IMR-90 (cell line): ENCODE data around the gene GLT1D1. TPM values are rescaled to one million over a fixed set of nuclear protein-coding genes. Genes with fewer than 3 reads are reported as not detected.

Experiments used
- ATAC-seq: fragments of 200-7000 bp; cut with Tn5 transposase; 2 replicates; pipeline ENCODE4 v1.9.1; 2020; ENCODE audit warnings: low read depth, mild to moderate bottlenecking, moderate library complexity
- BruUV-seq: library from RNA; stranded (reverse); fragments of 400-500 nt; replicated peaks from 2 replicates; lab custom pipeline; 2021; lab: Mats Ljungman, UMichigan
- CTCF ChIA-PET: fragments of 300-600 bp; formaldehyde crosslinking; extraction: SDS; loops from one replicate; lab custom pipeline; 2021; ENCODE audit warnings: antibody characterized with exemption; lab: Yijun Ruan, JAX
- POLR2A ChIA-PET: fragments of 300-600 bp; sonication (Branson Sonifier 250); formaldehyde crosslinking; loops from one replicate; lab custom pipeline; 2022; ENCODE audit warnings: antibody characterized with exemption; ENCODE audit not compliant: unreplicated experiment; lab: Charles Lee
- DNase-seq: peaks from one replicate; pipeline ENCODE4 v3.0.0; 2013
- H2AFZ ChIP-seq: replicated peaks from 2 replicates; pipeline ENCODE3; 2013; ENCODE audit warnings: low read length, mild to moderate bottlenecking; ENCODE audit not compliant: poor library complexity
- H2AK5ac ChIP-seq: 2 replicates; pipeline ENCODE4 v1.6.1; 2013; ENCODE audit warnings: low read depth, low read length, inconsistent platforms
- H2AK9ac ChIP-seq: replicated peaks from 2 replicates; pipeline ENCODE3; 2013; ENCODE audit warnings: mild to moderate bottlenecking, low read depth, low read length, moderate library complexity; ENCODE audit not compliant: poor library complexity
- H2BK120ac ChIP-seq: 2 replicates; pipeline ENCODE4 v1.6.1; 2013; ENCODE audit warnings: low read depth, low read length, inconsistent platforms
- H2BK15ac ChIP-seq: 3 replicates; pipeline ENCODE4 v1.6.1; 2013; ENCODE audit warnings: low read depth, low read length, inconsistent platforms
- H2BK20ac ChIP-seq: 2 replicates; pipeline ENCODE4 v1.6.1; 2013; ENCODE audit warnings: low read depth, mild to moderate bottlenecking, inconsistent platforms, low read length, moderate library complexity
- H2BK5ac ChIP-seq: 2 replicates; pipeline ENCODE4 v1.6.1; 2013; ENCODE audit warnings: mild to moderate bottlenecking, low read depth, low read length, inconsistent platforms; ENCODE audit not compliant: poor library complexity, severe bottlenecking
- H3K14ac ChIP-seq: replicated peaks from 2 replicates; pipeline ENCODE4 v1.6.1; 2013; ENCODE audit warnings: low read depth, low read length, inconsistent platforms
- H3K18ac ChIP-seq: 2 replicates; pipeline ENCODE4 v1.6.1; 2013; ENCODE audit warnings: low read depth, low read length, control low read depth
- H3K23ac ChIP-seq: 2 replicates; pipeline ENCODE4 v1.6.1; 2013; ENCODE audit warnings: low read depth, low read length, inconsistent platforms
- H3K27ac ChIP-seq: 2 replicates; pipeline ENCODE4 v1.5.1; 2013; ENCODE audit warnings: mild to moderate bottlenecking, control low read depth, low read length; ENCODE audit not compliant: insufficient read depth
- H3K27me3 ChIP-seq: 2 replicates; pipeline ENCODE4 v1.6.1; 2013; ENCODE audit warnings: low read length; ENCODE audit not compliant: control insufficient read depth, insufficient read depth
- H3K36me3 ChIP-seq: 2 replicates; pipeline ENCODE4 v1.6.1; 2013; ENCODE audit warnings: low read length, mixed read lengths; ENCODE audit not compliant: control insufficient read depth, insufficient read depth
- H3K4ac ChIP-seq: 2 replicates; pipeline ENCODE4 v1.6.1; 2013; ENCODE audit warnings: low read depth, low read length, inconsistent platforms
- H3K4me1 ChIP-seq: 2 replicates; pipeline ENCODE4 v1.6.1; 2013; ENCODE audit warnings: low read length, mixed read lengths; ENCODE audit not compliant: control insufficient read depth, insufficient read depth
- H3K4me2 ChIP-seq: 2 replicates; pipeline ENCODE4 v1.6.1; 2013; ENCODE audit warnings: low read depth, mild to moderate bottlenecking, control low read depth, low read length, moderate library complexity
- H3K4me3 ChIP-seq: 2 replicates; pipeline ENCODE4 v1.5.1; 2013; ENCODE audit warnings: low read depth, mild to moderate bottlenecking, control low read depth, low read length, moderate library complexity; ENCODE audit not compliant: insufficient read depth
- H3K56ac ChIP-seq: 2 replicates; pipeline ENCODE4 v1.6.1; 2013; ENCODE audit warnings: low read length, inconsistent platforms; ENCODE audit not compliant: insufficient read depth; ENCODE audit errors: extremely low read depth
- H3K79me1 ChIP-seq, 2 experiments: 2 replicates each; pipeline ENCODE4 v1.6.1; 2013; ENCODE audit warnings: low read length in 2 of 2, inconsistent platforms in 1 of 2, low read depth in 1 of 2
- H3K9ac ChIP-seq: 2 replicates; pipeline ENCODE4 v1.6.1; 2013; ENCODE audit warnings: low read depth, low read length, control low read depth
- H3K9me1 ChIP-seq: 2 replicates; pipeline ENCODE4 v1.6.1; 2013; ENCODE audit warnings: low read length, inconsistent platforms; ENCODE audit not compliant: insufficient read depth
- H3K9me3 ChIP-seq: 2 replicates; pipeline ENCODE4 v1.6.1; 2013; ENCODE audit warnings: low read length; ENCODE audit not compliant: control insufficient read depth, insufficient read depth
- H4K20me1 ChIP-seq: 2 replicates; pipeline ENCODE4 v1.6.1; 2013; ENCODE audit warnings: low read length, inconsistent platforms; ENCODE audit not compliant: insufficient read depth
- H4K5ac ChIP-seq: 2 replicates; pipeline ENCODE4 v1.6.1; 2013; ENCODE audit warnings: mild to moderate bottlenecking, low read depth, low read length, control low read depth
- H4K8ac ChIP-seq, 2 experiments: 2 replicates each; pipeline ENCODE4 v1.6.1; 2013; ENCODE audit warnings: low read depth in 2 of 2, low read length in 2 of 2, control low read depth in 1 of 2, inconsistent platforms in 1 of 2
- H4K91ac ChIP-seq: 2 replicates; pipeline ENCODE4 v1.6.1; 2013; ENCODE audit warnings: low read depth, low read length, inconsistent platforms; ENCODE audit not compliant: insufficient read depth
- MAZ ChIP-seq: IDR thresholded peaks from 2 replicates; pipeline ENCODE4 v1.6.1; 2012; ENCODE audit warnings: low read depth, mild to moderate bottlenecking, low read length, improper control_type of control experiment, moderate library complexity, borderline replicate concordance
- POLR2A ChIP-seq: IDR thresholded peaks from 2 replicates; pipeline ENCODE4 v1.6.1; 2012; ENCODE audit warnings: mild to moderate bottlenecking, low read depth, low read length
- RAD21 ChIP-seq: IDR thresholded peaks from 2 replicates; pipeline ENCODE4 v1.6.1; 2012; ENCODE audit warnings: low read length, improper control_type of control experiment
- SMC3 ChIP-seq: fragments of 150-350 bp; IDR thresholded peaks from 2 replicates; pipeline ENCODE4 v1.6.1; 2016; ENCODE audit warnings: low read depth, mild to moderate bottlenecking, antibody characterized with exemption, low read length, moderate library complexity
- WGBS, 2 experiments: methylation state at CpG; one replicate each; pipeline versions ENCODE4 v1.1.5 to v1.1.7; 2013; ENCODE audit warnings: missing lambda C conversion rate in 2 of 2; ENCODE audit not compliant: insufficient read length in 1 of 2; ENCODE audit errors: extremely low coverage in 2 of 2; 5-methylcytosine and 5-hydroxymethylcytosine counted together
- dilution Hi-C: fragments of 300-500 bp; cut with HindIII; formaldehyde crosslinking; loops from one replicate; pipeline ENCODE4 v1.14.3; 2018; ENCODE audit warnings: low sequenced_read_pairs; ENCODE audit not compliant: unreplicated experiment
- in situ Hi-C: fragments of 300-500 bp; cut with MboI; formaldehyde crosslinking; loops from 3 replicates; pipeline ENCODE4 v1.14.3; 2019; ENCODE audit warnings: low sequenced_read_pairs, inconsistent platforms, mixed read lengths
- intact Hi-C: fragments of 100-400 bp; cut with micrococcal nuclease; formaldehyde crosslinking; loops from 2 replicates; pipeline ENCODE4 v1.10.0; 2022
- polyA plus RNA-seq, 3 experiments: library from polyadenylated mRNA; depleted of rRNA; stranded (reverse); fragments of >200 nt; gene quantifications; 2 replicates each; pipeline ENCODE4 v1.2.3, GENCODE V29; 2012; ENCODE audit warnings: low replicate concordance in 1 of 3
- total RNA-seq: library from RNA; depleted of rRNA; stranded (reverse); fragments of >200 nt; gene quantifications from 2 replicates; pipeline ENCODE4 v1.2.3, GENCODE V29; 2012

The GLT1D1 gene
- total and polyA plus RNA-seq, 2 of the 4 experiments (the other 2 are of a cell fraction), result not detected

DNA sequence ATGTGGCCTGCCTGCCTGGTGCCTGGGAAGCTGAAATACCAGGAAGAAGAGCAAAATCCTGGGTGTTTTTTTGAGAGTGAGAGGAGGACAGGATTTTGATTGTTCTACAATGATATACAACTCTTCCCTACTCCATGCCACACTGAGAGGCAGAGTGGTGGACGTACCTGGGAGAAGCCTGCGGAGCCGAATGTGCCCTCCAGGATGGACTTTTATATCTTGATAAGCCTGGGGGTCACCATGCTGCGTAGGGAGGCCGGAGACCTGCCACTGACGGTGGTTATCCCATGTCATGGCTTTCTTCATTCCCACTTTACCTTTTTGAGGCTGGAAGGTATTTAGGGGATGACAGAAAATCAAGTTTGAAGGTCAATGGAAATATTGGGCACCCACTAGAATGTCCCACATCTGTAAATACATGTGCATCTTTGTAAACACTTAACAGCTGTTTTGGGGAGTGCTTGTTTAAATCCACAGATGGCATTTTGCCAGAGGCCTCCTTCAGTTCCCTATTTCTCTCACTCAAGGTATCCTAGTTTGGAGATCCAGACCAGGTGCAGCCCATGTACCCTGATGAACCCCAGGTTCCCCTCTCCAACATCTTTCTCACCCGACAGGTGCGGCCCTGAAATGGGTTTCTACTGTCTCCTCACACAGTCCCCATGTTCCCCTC is 1.1 kb upstream of the GLT1D1 start:
- H3K9me1 ChIP-seq, result no peaks in the 10 kb centered on the region
- H3K56ac ChIP-seq, result no peak overlapping the region
- no peaks in the 10 kb centered on the region for H3K4me1 ChIP-seq
- no peak overlapping the region for H2BK20ac ChIP-seq
- ATAC-seq (no peak), DNase-seq (no peak)
- H3K36me3 ChIP-seq, result no peaks in the 10 kb centered on the region
- H4K91ac ChIP-seq, result no peak overlapping the region
- CTCF ChIA-PET, result no interaction called here
- in situ Hi-C loops (no loop called here), dilution Hi-C loops (no loop called here), intact Hi-C loops (no loop called here)
- H3K9ac ChIP-seq, result no peak overlapping the region
- H2AK9ac ChIP-seq, result no peak overlapping the region
- no peak overlapping the region for H3K27ac ChIP-seq
- H2BK120ac ChIP-seq, result no peak overlapping the region
- no peak overlapping the region for H3K4me2 ChIP-seq
- POLR2A ChIA-PET, result no interaction called here
- no peak overlapping the region for H4K5ac ChIP-seq
- peaks cover 3% of the 10 kb centered on the region for H3K9me3 ChIP-seq
- H2AK5ac ChIP-seq, result no peak overlapping the region
- TF ChIP-seq SMC3 (no peak), RAD21 (no peak), MAZ (no peak), POLR2A (no peak)
- H3K27me3 ChIP-seq, result no peaks in the 10 kb centered on the region
- H2BK15ac ChIP-seq, result no peak overlapping the region
- H3K4me3 ChIP-seq, result no peak overlapping the region
- H2BK5ac ChIP-seq, result no peak overlapping the region
- H2AFZ ChIP-seq, result no peak overlapping the region
- no peaks in the 10 kb centered on the region for H4K20me1 ChIP-seq
- BruUV-seq, result no TSS peak
- no peak overlapping the region for H3K23ac ChIP-seq
- H3K18ac ChIP-seq, result no peak overlapping the region
- no peak overlapping the region for H4K8ac ChIP-seq
- no peak overlapping the region for H3K4ac ChIP-seq
- H3K14ac ChIP-seq, result no peak overlapping the region
- no CpG with 5 or more reads among the region's 8 CpGs for WGBS, 2 experiments
- no peaks in the 10 kb centered on the region for H3K79me1 ChIP-seq
